Central memory CD8-positive, alpha-beta T cell (primary cell): ENCODE measurements around the gene C4orf36.

Source experiments
- ATAC-seq: fragments of 150-1000 bp; cut with Tn5 transposase; replicated peaks from 2 replicates; pipeline ENCODE4 v1.10.0; 2022; ENCODE audit warnings: mild to moderate bottlenecking, moderate FRiP score, moderate number of reproducible peaks; ENCODE audit not compliant: poor library complexity, severe bottlenecking; ENCODE audit errors: extremely low read depth
- DNase-seq, 2 donors: peaks; one replicate each; pipeline ENCODE4 v3.0.0; 2021; ENCODE audit warnings: low spot score in 2 of 2
- H3K27ac Mint-ChIP-seq: one replicate; pipeline ENCODE4 v1.8.0; 2022; ENCODE audit warnings: low read depth, mild to moderate bottlenecking, moderate library complexity, mixed read lengths
- H3K27me3 Mint-ChIP-seq: one replicate; pipeline ENCODE4 v1.8.0; 2022; ENCODE audit warnings: mixed read lengths
- H3K36me3 Mint-ChIP-seq: one replicate; pipeline ENCODE4 v1.8.0; 2022; ENCODE audit warnings: mild to moderate bottlenecking, moderate library complexity, mixed read lengths; ENCODE audit not compliant: insufficient read depth
- H3K4me1 Mint-ChIP-seq: one replicate; pipeline ENCODE4 v1.8.0; 2022; ENCODE audit warnings: mixed read lengths
- H3K4me3 Mint-ChIP-seq: one replicate; pipeline ENCODE4 v1.8.0; 2022; ENCODE audit warnings: mild to moderate bottlenecking, moderate library complexity, mixed read lengths
- H3K9me3 Mint-ChIP-seq: one replicate; pipeline ENCODE4 v1.8.0; 2022; ENCODE audit warnings: mixed read lengths

The C4orf36 gene

DNA sequence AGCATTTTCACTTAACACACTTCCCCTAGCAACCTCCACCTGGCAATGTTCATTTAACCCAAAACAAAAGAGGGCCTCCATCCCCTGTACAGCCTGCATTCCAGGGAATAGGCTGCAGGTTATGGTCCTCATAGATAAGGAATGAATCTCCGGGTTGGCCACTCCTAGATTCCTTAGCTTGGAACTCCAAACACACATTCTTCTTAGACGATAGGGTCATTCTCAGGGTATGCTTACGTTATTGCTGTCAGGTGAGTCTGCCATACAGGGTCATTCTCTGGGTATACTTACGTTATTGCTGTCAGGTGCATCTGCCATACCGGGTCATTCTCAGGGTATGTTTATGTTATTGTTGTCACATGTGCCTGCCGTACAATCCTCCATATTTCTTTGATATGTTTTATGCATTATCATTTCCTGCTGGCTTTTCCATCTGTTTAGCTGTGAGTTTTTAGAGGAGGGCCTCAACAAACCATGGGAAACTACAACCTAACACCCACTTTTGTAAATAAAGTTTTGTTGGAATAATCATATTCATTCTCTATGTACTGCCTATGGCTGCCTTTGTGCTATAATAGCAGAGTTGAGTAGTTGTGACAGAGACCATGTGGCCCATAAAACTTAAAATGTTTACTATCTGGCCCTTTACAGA is 34.3 kb upstream of the C4orf36 start:
- peaks cover 3% of the 10 kb centered on the region for H3K4me1 Mint-ChIP-seq
- ATAC-seq: no peak
- H3K27ac Mint-ChIP-seq: no peak overlapping the region
- no peak for DNase-seq
- no peak overlapping the region for H3K4me3 Mint-ChIP-seq
- H3K27me3 Mint-ChIP-seq: no peaks in the 10 kb centered on the region
- no peaks in the 10 kb centered on the region for H3K36me3 Mint-ChIP-seq
- H3K9me3 Mint-ChIP-seq: no peaks in the 10 kb centered on the region

DNA sequence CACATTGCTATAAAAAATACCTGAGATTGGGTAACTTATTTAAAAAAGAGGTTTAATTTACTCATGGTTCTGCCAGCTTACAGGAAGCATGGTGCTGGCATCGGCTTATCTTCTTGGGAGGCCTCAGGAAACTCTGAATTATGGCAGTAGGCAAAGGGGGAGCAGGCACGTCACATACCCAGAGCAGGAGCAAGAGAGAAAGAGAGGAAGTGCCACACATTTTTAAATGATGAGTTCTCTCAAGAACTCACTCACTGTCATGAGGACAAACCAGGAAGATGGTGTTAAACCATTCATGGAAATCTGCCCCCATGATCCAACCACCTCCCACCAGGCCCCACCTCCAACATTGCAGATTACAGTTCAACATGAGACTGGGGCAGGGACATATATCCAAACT is 32.6 kb upstream of the C4orf36 start:
- ATAC-seq (no peak), DNase-seq (no peak)
- no peaks in the 10 kb centered on the region for H3K27me3 Mint-ChIP-seq
- H3K36me3 Mint-ChIP-seq: no peaks in the 10 kb centered on the region
- H3K9me3 Mint-ChIP-seq: no peaks in the 10 kb centered on the region
- no peak overlapping the region for H3K4me3 Mint-ChIP-seq
- H3K27ac Mint-ChIP-seq: no peak overlapping the region
- H3K4me1 Mint-ChIP-seq: peaks cover 3% of the 10 kb centered on the region

DNA sequence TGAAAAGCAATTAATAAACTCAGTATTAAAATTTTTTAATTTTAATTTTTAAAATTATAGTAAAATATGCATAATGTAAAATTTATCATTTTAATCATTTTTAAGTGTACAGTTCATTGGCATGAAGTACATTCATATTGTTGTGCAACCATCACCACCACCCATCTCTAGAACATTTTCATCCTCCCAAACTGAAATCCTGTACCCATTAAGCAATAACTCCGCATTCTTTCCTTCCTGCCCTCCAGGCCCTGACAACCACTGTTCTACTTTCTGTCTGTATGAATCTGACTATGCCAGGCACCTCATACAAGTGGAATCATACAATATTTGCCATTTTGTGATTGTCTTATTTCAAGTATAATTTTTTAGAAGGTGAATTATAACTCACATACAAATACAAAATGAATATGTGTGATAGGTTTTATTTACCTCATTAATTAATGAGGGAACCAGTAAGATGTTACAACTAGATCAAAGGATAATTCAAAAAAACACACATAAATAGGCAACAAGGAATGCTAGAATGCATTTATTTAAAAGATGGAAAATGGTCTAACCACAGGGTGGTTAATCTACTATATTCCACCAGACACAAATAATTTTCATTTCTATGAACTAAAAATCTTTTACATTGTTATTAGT is 29.5 kb upstream of the C4orf36 start:
- Mint-ChIP-seq H3K9me3 (no peaks in the 10 kb centered on the region), H3K27ac (no peak overlapping the region)
- no peak for DNase-seq

DNA sequence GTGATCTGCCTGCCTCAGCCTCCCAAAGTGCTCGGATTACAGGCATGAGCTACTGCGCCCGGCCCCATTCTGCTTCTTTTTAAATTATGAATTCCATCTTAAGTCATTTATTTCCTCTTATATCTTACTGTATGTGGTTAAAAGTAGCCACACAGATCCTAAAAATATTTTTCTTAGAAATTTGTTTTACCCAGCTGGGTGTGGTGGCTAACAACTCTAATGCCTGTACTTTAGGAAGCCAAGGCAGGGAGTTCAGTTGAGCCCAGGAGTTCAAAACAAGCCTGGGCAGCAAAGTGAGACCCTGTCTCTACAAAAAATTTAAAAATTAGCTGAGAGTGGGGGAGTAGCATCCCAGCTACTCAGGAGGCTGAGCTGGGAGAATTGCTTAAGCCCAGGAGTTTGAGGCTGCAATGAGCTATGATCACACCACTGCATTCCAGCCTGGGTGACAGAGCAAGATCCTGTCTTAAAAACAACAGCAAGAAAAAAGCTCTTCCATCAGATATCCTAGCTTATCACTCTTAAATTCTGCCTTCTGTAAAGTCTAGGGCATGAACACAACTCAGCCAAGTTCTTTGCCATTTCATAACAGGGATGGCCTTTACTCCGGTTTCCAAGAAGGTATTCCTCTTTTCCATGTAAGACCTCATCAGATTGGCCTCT is 27.5 kb upstream of the C4orf36 start:
- Mint-ChIP-seq H3K27ac (no peak overlapping the region), H3K4me3 (no peak overlapping the region), H3K9me3 (no peaks in the 10 kb centered on the region), H3K36me3 (no peaks in the 10 kb centered on the region), H3K4me1 (no peaks in the 10 kb centered on the region), H3K27me3 (no peaks in the 10 kb centered on the region)
- no peak for DNase-seq
- ATAC-seq: no peak

More for the DNA sequence above, 29.5 kb upstream of the C4orf36 start:
- Mint-ChIP-seq H3K36me3 (no peaks in the 10 kb centered on the region), H3K27me3 (no peaks in the 10 kb centered on the region), H3K4me3 (no peak overlapping the region), H3K4me1 (no peaks in the 10 kb centered on the region)
- no peak for ATAC-seq

DNA sequence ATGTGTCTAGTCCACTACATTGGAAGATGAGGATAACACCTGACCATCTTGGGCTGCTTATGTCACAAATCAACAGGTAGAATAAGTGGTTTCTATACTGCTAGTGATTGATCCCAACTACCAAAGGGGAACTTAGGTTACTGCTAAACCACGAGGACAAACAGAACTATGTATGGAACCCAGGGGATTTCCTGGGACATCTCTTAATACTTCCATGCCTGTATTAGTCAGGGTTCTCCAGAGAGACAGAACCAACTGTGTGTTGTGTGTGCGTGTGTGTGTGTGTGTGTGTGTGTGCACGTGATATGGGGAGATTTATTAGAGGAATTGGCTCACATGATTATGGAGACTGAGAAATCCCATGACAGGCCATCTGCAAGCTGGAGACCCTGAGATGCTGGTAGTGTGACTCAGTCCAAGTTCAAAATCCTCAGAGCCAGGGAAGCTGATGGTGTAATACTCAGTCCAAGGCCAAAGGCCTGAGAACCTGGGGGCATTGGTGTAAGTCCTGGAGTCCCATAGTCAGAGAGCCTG is 26.4 kb upstream of the C4orf36 start:
- Mint-ChIP-seq H3K4me1 (no peaks in the 10 kb centered on the region), H3K27me3 (no peaks in the 10 kb centered on the region), H3K4me3 (no peak overlapping the region), H3K27ac (no peak overlapping the region), H3K36me3 (no peaks in the 10 kb centered on the region), H3K9me3 (no peaks in the 10 kb centered on the region)
- DNase-seq (no peak), ATAC-seq (no peak)

DNA sequence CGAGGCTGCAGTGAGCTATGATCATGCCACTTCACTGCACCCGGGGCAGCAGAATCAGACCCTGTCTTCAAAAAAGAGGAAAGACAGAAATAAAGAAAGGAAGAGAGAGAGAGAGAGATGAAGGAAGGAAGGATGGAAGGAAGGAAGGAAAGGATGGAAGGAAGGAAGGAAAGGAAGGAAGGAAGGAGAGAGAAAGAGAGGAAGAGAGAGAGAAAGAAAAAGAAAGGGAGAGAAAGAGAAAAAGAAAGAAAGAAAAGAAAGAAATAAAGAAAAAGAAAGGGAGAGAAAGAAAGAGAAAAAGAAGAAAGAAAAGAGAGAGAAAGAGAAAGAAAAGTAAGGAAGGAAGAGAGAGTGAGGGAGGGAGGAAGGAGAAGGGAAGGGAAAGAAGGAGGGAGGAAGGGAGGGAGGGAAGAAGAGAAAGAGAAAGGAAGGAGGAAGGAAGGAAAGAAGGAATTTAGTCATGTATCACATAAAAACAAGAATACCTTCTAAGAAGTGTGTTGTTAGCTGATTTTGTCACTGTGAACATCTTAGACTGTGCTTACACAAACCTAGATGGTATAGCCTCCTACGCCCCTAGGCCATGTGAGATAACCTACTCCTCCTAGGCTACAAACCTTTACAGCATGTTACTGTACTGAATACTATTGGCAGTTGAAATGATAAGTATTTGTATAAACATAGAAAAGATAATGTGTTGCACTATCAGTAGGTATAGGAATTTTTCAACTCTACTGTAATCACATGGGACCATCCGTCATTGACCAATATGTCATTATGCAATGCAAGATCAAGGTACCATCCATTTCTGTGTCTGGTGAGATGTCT is 25.2 kb upstream of the C4orf36 start:
- no peaks in the 10 kb centered on the region for H3K4me1 Mint-ChIP-seq
- H3K27ac Mint-ChIP-seq: no peak overlapping the region
- ATAC-seq: no peak

DNA sequence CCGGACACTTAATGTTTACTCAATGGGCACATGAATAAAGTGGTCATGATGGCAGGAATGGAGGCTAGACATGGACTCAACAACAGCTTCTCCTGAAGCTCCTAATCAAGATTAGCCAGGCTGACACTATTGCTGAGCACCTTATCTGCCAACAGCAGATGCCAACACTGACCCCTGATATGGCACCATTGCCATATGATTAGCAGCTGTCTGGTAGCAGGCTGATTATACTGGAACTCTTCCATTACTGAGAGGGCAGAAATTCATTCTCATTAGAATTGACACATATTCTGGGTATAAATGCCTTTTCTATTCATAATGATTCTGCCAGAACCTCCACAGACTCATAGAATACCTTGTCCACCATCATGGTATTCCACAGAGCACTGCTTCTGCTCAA is 24.2 kb upstream of the C4orf36 start:
- DNase-seq (no peak), ATAC-seq (no peak)
- H3K4me1 Mint-ChIP-seq: no peaks in the 10 kb centered on the region
- H3K9me3 Mint-ChIP-seq: no peaks in the 10 kb centered on the region
- H3K36me3 Mint-ChIP-seq: no peaks in the 10 kb centered on the region
- no peak overlapping the region for H3K27ac Mint-ChIP-seq
- H3K27me3 Mint-ChIP-seq: no peaks in the 10 kb centered on the region
- no peak overlapping the region for H3K4me3 Mint-ChIP-seq

More for the DNA sequence above, 25.2 kb upstream of the C4orf36 start:
- H3K36me3 Mint-ChIP-seq: no peaks in the 10 kb centered on the region
- H3K9me3 Mint-ChIP-seq: no peaks in the 10 kb centered on the region
- DNase-seq: no peak
- H3K4me3 Mint-ChIP-seq: no peak overlapping the region
- H3K27me3 Mint-ChIP-seq: no peaks in the 10 kb centered on the region

DNA sequence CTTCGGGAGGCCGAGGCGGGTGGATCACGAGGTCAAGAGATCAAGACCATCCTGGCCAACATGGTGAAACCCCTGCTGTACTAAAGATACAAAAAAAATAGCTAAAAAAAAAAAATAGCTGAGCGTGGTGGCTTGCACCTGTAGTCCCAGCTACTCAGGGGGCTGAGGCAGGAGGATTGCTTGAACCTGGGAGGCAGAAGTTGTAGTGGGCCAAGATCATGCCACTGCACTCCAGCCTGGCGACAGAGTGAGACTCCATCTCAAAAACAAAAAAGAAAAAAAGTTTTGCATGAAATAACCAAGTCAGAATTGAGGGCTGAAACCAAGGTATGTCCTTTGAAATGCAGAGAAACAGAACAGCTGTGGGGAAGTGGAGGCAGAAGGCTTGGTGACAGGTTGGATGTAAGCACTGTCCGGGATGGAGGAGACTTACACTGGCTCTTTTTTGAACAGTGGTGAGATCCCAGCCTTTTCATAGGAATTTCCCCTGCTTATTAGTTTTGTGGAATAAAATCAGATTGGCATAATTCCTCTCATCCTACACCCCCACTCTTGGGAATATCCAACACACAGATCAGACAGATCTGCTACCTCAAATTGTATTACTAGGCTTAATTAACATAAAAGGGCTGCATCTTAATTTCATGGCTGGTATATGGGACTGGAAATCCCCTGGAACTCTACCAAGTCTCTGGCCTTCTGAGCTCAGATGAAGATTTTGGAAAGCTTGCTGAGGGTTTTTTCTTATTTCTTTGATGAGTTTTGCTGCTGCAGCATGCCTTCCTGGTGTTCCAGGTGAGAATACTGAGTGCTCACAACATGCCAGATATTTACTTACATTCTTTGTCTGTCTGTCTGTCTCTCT is 18.8 kb upstream of the C4orf36 start:
- no peaks in the 10 kb centered on the region for H3K9me3 Mint-ChIP-seq
- no peaks in the 10 kb centered on the region for H3K36me3 Mint-ChIP-seq
- no peak for ATAC-seq
- no peaks in the 10 kb centered on the region for H3K4me1 Mint-ChIP-seq
- H3K27ac Mint-ChIP-seq: no peak overlapping the region
- H3K27me3 Mint-ChIP-seq: no peaks in the 10 kb centered on the region
- no peak for DNase-seq
- H3K4me3 Mint-ChIP-seq: no peak overlapping the region

DNA sequence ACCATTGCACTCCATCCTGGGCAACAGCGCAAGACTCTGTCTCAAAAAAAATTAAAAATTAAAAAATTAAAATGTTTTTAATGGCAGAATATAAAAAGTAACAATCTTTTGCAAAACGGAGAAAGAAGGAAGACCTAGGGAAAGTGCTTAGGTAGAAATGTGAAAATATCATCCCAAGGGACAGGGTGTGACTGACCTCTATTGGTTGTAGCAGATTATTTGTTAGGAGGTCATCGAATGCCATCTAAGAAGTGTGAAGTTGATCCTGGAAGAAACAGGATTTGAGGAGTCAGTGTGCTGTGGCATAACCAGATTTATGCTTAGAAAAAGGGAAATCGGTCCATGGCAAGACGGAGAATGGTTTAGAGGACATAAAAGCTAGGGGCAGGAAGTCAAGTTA is 18.1 kb upstream of the C4orf36 start:
- ATAC-seq: no peak
- no peaks in the 10 kb centered on the region for H3K36me3 Mint-ChIP-seq
- no peaks in the 10 kb centered on the region for H3K27me3 Mint-ChIP-seq
- H3K27ac Mint-ChIP-seq: no peak overlapping the region
- H3K9me3 Mint-ChIP-seq: no peaks in the 10 kb centered on the region
- H3K4me3 Mint-ChIP-seq: no peak overlapping the region
- no peak for DNase-seq
- H3K4me1 Mint-ChIP-seq: no peaks in the 10 kb centered on the region

DNA sequence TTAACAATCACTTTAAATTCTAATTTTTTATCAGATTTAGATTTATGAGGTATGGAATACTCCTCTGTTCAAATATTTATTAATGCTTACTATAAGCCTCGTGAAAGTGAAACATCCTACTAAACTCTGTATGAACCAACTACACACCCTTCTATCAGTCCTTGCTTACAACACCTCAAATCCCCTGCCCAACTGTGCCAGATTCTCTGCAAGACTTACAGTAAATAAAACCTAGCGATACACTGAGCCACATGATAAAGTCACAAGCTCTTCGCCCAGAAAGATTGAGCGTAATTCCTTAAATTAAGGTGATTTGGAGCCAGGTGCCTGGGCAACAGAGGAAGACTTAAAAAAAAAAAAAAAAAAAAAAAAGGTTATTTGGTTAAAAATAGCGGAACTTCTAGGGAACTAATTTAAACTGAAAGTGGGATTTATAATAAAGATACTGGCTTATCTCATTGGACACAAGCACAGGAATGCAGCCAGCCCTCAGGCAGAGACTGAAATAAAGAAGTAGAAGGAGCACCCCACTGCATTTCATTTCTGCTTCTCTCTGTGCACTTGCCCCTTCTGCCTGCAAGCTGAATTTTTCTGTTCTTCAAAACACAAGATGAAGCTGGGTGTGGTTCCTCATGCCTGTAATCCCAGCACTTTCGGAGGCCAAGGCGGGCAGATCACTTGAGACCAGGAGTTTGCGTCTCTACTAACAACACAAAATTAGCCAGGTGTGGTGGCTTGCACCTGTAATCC is 17.5 kb upstream of the C4orf36 start:
- no peak overlapping the region for H3K4me3 Mint-ChIP-seq
- no peaks in the 10 kb centered on the region for H3K9me3 Mint-ChIP-seq
- H3K4me1 Mint-ChIP-seq: no peaks in the 10 kb centered on the region
- H3K36me3 Mint-ChIP-seq: no peaks in the 10 kb centered on the region
- no peak overlapping the region for H3K27ac Mint-ChIP-seq
- H3K27me3 Mint-ChIP-seq: no peaks in the 10 kb centered on the region
- no peak for DNase-seq
- ATAC-seq: no peak

DNA sequence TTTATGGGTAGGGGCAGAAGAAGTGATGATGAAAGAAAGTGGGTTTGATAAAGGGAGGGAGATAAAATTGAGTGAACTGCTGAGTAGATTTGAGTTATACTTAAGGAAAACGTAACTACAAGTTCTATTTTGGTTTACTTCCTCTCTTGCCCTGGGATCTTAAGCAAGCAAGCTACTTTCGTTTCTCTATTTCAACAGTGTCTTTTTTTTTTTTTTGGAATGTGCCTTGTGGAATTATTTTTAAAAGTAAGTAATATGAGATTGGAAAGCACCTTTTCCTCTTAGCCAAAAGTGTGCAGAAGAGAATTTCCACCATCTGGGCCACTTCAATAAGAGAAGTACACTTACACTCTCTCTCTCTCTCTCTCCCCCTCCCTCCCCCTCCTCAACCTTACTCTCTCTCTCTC is 16.0 kb upstream of the C4orf36 start:
- no peaks in the 10 kb centered on the region for H3K36me3 Mint-ChIP-seq
- H3K27me3 Mint-ChIP-seq: no peaks in the 10 kb centered on the region
- ATAC-seq (no peak), DNase-seq (no peak)
- H3K4me1 Mint-ChIP-seq: no peaks in the 10 kb centered on the region
- no peak overlapping the region for H3K27ac Mint-ChIP-seq
- H3K4me3 Mint-ChIP-seq: no peak overlapping the region
- no peaks in the 10 kb centered on the region for H3K9me3 Mint-ChIP-seq
